WTC11 (cell line): ENCODE data around the gene FBN2. TPM values are rescaled to one million over a fixed set of nuclear protein-coding genes. Genes with fewer than 3 reads are reported as not detected.

ENCODE experiments used
- ATAC-seq: fragments of 200-7000 bp; cut with Tn5 transposase; 2 replicates; pipeline ENCODE4 v1.10.0; 2021; ENCODE audit warnings: mild to moderate bottlenecking, moderate library complexity
- CTCF ChIA-PET: fragments of 300-600 bp; sonication (Branson Sonifier 250); formaldehyde crosslinking; loops from one replicate; lab custom pipeline; 2021; ENCODE audit warnings: antibody characterized with exemption; lab: Charles Lee
- POLR2A ChIA-PET: fragments of 350-600 bp; sonication (Branson Sonifier 250); formaldehyde crosslinking; loops from one replicate; lab custom pipeline; 2021; ENCODE audit warnings: antibody characterized with exemption; lab: Charles Lee
- DNase-seq: peaks from one replicate; pipeline ENCODE4 v3.0.0; 2021; ENCODE audit warnings: low spot score
- H3K27ac Mint-ChIP-seq: 2 replicates; pipeline ENCODE4 v1.8.0; 2021; ENCODE audit warnings: mixed read lengths
- H3K27me3 Mint-ChIP-seq: 2 replicates; pipeline ENCODE4 v1.8.0; 2021; ENCODE audit warnings: low read depth, mild to moderate bottlenecking, moderate library complexity, mixed read lengths
- H3K36me3 Mint-ChIP-seq: 2 replicates; pipeline ENCODE4 v1.8.0; 2021; ENCODE audit warnings: mixed read lengths
- H3K4me1 Mint-ChIP-seq: 2 replicates; pipeline ENCODE4 v1.8.0; 2022; ENCODE audit warnings: mixed read lengths
- H3K4me3 Mint-ChIP-seq: 2 replicates; pipeline ENCODE4 v1.8.0; 2021; ENCODE audit warnings: mild to moderate bottlenecking, moderate library complexity, mixed read lengths
- H3K9me3 Mint-ChIP-seq: 2 replicates; pipeline ENCODE4 v1.8.0; 2021; ENCODE audit warnings: mixed read lengths
- ATF1 ChIP-seq: sonication (generic); formaldehyde crosslinking; IDR thresholded peaks from 2 replicates; pipeline ENCODE4 v1.8.1; 2023; ENCODE audit warnings: mild to moderate bottlenecking, moderate library complexity, missing genetic modification reagents
- CREB1 ChIP-seq: sonication (generic); formaldehyde crosslinking; IDR thresholded peaks from 2 replicates; pipeline ENCODE4 v1.8.0; 2023; ENCODE audit warnings: mild to moderate bottlenecking, missing genetic modification reagents
- ELF4 ChIP-seq: sonication (generic); formaldehyde crosslinking; IDR thresholded peaks from 2 replicates; pipeline ENCODE4 v1.8.1; 2022; ENCODE audit warnings: low read depth, mild to moderate bottlenecking, moderate library complexity, missing genetic modification reagents
- EMX1 ChIP-seq: fragments of 250-450 bp; sonication (Bioruptor Pico); IDR thresholded peaks from 2 replicates; pipeline ENCODE4 v1.8.0; 2021; ENCODE audit warnings: mild to moderate bottlenecking
- ETV6 ChIP-seq: sonication (generic); formaldehyde crosslinking; IDR thresholded peaks from 2 replicates; pipeline ENCODE4 v1.8.1; 2022; ENCODE audit warnings: mild to moderate bottlenecking, missing genetic modification reagents
- FOXK1 ChIP-seq: sonication (generic); formaldehyde crosslinking; IDR thresholded peaks from 2 replicates; pipeline ENCODE4 v1.8.0; 2022; ENCODE audit warnings: mild to moderate bottlenecking, moderate library complexity, missing genetic modification reagents
- GRHL2 ChIP-seq: fragments of 250-450 bp; sonication (Bioruptor Pico); IDR thresholded peaks from 2 replicates; pipeline ENCODE4 v1.8.0; 2022; ENCODE audit warnings: mild to moderate bottlenecking, moderate library complexity; ENCODE audit not compliant: insufficient replicate concordance, severe bottlenecking
- JAZF1 ChIP-seq: fragments of 250-450 bp; sonication (Bioruptor Pico); IDR thresholded peaks from 2 replicates; pipeline ENCODE4 v1.9.0; 2021; ENCODE audit warnings: moderate library complexity, mild to moderate bottlenecking, inconsistent platforms
- NFYB ChIP-seq: sonication (generic); formaldehyde crosslinking; conservative IDR thresholded peaks from 2 replicates; pipeline ENCODE4 v1.8.0; 2022; ENCODE audit warnings: low read depth, missing genetic modification reagents
- SOX15 ChIP-seq: fragments of 250-450 bp; sonication (Bioruptor Pico); IDR thresholded peaks from 2 replicates; pipeline ENCODE4 v1.9.0; 2021; ENCODE audit warnings: mild to moderate bottlenecking
- ZBTB21 ChIP-seq: sonication (generic); formaldehyde crosslinking; IDR thresholded peaks from 2 replicates; pipeline ENCODE4 v1.8.1; 2023; ENCODE audit warnings: mild to moderate bottlenecking, missing genetic modification reagents, borderline replicate concordance
- ZNF423 ChIP-seq: fragments of 250-450 bp; sonication (Bioruptor Pico); IDR thresholded peaks from 2 replicates; pipeline ENCODE4 v2.1.2; 2022; ENCODE audit warnings: mild to moderate bottlenecking, moderate library complexity
- total RNA-seq: library from RNA; stranded (reverse); gene quantifications from 3 replicates; pipeline ENCODE4 v1.2.3, GENCODE V29; 2021
- TF ChIP-seq, protein P1 (sequence below): sonication (generic); formaldehyde crosslinking; IDR thresholded peaks from 2 replicates; pipeline ENCODE4 v1.8.1; 2022; ENCODE audit warnings: low read depth, mild to moderate bottlenecking, moderate library complexity, missing genetic modification reagents, borderline replicate concordance
- TF ChIP-seq, protein P2 (sequence below): sonication (generic); formaldehyde crosslinking; IDR thresholded peaks from 2 replicates; pipeline ENCODE4 v1.8.1; 2023; ENCODE audit warnings: mild to moderate bottlenecking, moderate library complexity, missing genetic modification reagents
- TF ChIP-seq, protein P3 (sequence below): sonication (generic); formaldehyde crosslinking; IDR thresholded peaks from 2 replicates; pipeline ENCODE4 v1.8.1; 2022; ENCODE audit warnings: missing genetic modification reagents, borderline replicate concordance
- TF ChIP-seq, protein P4 (sequence below): sonication (generic); formaldehyde crosslinking; IDR thresholded peaks from 2 replicates; pipeline ENCODE4 v1.8.1; 2022; ENCODE audit warnings: low read depth, missing genetic modification reagents, borderline replicate concordance
- TF ChIP-seq, protein P5 (sequence below): sonication (generic); formaldehyde crosslinking; conservative IDR thresholded peaks from 2 replicates; pipeline ENCODE4 v1.8.1; 2023; ENCODE audit warnings: mild to moderate bottlenecking, low read depth, missing genetic modification reagents, moderate library complexity

The FBN2 gene
- total RNA-seq, 1 experiment from 2014 or later: 56.7 TPM

DNA sequence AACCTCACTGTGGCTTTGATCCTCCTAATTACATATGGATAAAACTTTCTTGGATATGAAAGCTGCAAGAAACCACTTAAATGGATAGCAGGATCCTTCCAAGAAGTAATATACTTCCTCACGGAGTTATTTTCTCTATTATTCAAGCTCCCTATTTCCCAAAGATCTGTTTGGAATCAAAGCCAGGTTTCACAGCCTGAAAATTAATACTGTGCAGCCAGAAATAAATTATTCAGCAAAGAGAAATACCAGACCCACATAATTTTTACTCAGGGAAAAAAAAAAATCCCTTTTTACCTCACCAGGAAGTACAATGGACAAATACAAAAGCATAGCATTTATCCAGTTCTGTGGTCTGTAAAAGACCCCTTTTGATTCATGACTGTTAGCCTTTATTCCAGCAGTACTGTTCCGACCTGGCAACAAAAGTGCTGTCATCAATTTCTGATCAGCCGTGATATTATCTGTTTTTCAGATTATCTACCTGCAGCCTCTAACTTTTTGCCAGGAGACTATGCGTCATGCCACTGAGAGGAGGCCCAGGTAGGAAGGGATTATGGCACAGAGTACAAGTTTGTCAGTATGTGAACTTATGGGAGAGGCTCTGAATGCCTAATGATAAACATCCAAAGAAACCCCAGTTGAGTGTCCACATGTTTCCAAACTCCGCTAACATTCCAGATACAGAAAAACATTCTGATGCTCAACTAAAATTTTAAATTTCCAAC lies 57.0 kb downstream of the FBN2 start:
- Mint-ChIP-seq H3K4me3 (no peak overlapping the region), H3K4me1 (no peaks in the 10 kb centered on the region), H3K27ac (no peak overlapping the region), H3K9me3 (no peaks in the 10 kb centered on the region), H3K27me3 (no peaks in the 10 kb centered on the region), H3K36me3 (no peaks in the 10 kb centered on the region)
- no peak for ATAC-seq
- ChIA-PET POLR2A (no interaction called here), CTCF (no interaction called here)
- no peak for DNase-seq
- TF ChIP-seq ATF1 (no peak), FOXK1 (CRISPR knock-in tag) (no peak), ETV6 (CRISPR knock-in tag) (no peak), ZBTB21 (CRISPR knock-in tag) (no peak), GRHL2 (no peak), ZNF423 (no peak)
- TF ChIP-seq, protein P1, sequence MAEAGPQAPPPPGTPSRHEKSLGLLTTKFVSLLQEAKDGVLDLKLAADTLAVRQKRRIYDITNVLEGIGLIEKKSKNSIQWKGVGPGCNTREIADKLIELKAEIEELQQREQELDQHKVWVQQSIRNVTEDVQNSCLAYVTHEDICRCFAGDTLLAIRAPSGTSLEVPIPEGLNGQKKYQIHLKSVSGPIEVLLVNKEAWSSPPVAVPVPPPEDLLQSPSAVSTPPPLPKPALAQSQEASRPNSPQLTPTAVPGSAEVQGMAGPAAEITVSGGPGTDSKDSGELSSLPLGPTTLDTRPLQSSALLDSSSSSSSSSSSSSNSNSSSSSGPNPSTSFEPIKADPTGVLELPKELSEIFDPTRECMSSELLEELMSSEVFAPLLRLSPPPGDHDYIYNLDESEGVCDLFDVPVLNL (CRISPR knock-in tag): no peak
- TF ChIP-seq, protein P2, sequence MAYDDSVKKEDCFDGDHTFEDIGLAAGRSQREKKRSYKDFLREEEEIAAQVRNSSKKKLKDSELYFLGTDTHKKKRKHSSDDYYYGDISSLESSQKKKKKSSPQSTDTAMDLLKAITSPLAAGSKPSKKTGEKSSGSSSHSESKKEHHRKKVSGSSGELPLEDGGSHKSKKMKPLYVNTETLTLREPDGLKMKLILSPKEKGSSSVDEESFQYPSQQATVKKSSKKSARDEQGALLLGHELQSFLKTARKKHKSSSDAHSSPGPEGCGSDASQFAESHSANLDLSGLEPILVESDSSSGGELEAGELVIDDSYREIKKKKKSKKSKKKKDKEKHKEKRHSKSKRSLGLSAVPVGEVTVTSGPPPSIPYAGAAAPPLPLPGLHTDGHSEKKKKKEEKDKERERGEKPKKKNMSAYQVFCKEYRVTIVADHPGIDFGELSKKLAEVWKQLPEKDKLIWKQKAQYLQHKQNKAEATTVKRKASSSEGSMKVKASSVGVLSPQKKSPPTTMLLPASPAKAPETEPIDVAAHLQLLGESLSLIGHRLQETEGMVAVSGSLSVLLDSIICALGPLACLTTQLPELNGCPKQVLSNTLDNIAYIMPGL (CRISPR knock-in tag): no peak
- TF ChIP-seq, protein P3, sequence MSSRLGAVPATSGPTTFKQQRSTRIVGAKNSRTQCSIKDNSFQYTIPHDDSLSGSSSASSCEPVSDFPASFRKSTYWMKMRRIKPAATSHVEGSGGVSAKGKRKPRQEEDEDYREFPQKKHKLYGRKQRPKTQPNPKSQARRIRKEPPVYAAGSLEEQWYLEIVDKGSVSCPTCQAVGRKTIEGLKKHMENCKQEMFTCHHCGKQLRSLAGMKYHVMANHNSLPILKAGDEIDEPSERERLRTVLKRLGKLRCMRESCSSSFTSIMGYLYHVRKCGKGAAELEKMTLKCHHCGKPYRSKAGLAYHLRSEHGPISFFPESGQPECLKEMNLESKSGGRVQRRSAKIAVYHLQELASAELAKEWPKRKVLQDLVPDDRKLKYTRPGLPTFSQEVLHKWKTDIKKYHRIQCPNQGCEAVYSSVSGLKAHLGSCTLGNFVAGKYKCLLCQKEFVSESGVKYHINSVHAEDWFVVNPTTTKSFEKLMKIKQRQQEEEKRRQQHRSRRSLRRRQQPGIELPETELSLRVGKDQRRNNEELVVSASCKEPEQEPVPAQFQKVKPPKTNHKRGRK (CRISPR knock-in tag): no peak

DNA sequence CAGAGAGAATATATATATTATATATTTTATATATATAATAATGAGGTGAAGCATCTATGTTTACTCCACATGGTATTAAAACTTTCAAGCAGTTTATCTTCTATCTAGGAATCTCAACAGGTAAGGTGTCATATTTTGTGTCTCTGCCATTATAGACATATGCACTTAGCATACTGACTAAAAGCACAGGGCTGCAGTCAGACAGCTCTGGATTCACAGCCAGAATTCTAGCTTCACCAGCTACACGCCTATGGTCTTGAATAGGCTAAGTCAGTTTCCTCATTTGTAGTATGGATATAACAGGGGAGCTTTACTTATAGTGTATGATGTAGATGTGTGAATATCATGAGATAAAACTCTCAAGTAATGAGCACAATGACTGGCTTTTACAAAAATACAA lies 57.9 kb downstream of the FBN2 start:
- no peak overlapping the region for H3K4me3 Mint-ChIP-seq
- H3K9me3 Mint-ChIP-seq: no peaks in the 10 kb centered on the region
- no peaks in the 10 kb centered on the region for H3K36me3 Mint-ChIP-seq
- CTCF ChIA-PET: no interaction called here
- no peak for ATAC-seq
- no peak for TF ChIP-seq SOX15 (CRISPR knock-in tag)
- no peak for TF ChIP-seq EMX1 (CRISPR knock-in tag)
- TF ChIP-seq, protein P4, sequence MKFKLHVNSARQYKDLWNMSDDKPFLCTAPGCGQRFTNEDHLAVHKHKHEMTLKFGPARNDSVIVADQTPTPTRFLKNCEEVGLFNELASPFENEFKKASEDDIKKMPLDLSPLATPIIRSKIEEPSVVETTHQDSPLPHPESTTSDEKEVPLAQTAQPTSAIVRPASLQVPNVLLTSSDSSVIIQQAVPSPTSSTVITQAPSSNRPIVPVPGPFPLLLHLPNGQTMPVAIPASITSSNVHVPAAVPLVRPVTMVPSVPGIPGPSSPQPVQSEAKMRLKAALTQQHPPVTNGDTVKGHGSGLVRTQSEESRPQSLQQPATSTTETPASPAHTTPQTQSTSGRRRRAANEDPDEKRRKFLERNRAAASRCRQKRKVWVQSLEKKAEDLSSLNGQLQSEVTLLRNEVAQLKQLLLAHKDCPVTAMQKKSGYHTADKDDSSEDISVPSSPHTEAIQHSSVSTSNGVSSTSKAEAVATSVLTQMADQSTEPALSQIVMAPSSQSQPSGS (CRISPR knock-in tag): no peak
- TF ChIP-seq ELF4: no peak
- TF ChIP-seq NFYB (CRISPR knock-in tag): no peak
- TF ChIP-seq GRHL2: no peak
- TF ChIP-seq, protein P5, sequence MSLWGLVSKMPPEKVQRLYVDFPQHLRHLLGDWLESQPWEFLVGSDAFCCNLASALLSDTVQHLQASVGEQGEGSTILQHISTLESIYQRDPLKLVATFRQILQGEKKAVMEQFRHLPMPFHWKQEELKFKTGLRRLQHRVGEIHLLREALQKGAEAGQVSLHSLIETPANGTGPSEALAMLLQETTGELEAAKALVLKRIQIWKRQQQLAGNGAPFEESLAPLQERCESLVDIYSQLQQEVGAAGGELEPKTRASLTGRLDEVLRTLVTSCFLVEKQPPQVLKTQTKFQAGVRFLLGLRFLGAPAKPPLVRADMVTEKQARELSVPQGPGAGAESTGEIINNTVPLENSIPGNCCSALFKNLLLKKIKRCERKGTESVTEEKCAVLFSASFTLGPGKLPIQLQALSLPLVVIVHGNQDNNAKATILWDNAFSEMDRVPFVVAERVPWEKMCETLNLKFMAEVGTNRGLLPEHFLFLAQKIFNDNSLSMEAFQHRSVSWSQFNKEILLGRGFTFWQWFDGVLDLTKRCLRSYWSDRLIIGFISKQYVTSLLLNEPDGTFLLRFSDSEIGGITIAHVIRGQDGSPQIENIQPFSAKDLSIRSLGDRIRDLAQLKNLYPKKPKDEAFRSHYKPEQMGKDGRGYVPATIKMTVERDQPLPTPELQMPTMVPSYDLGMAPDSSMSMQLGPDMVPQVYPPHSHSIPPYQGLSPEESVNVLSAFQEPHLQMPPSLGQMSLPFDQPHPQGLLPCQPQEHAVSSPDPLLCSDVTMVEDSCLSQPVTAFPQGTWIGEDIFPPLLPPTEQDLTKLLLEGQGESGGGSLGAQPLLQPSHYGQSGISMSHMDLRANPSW (CRISPR knock-in tag): no peak
- TF ChIP-seq JAZF1 (CRISPR knock-in tag): no peak
- no peak for TF ChIP-seq CREB1
- TF ChIP-seq, all 79 proteins: peak for 0
- POLR2A ChIA-PET: no interaction called here
- no peak for DNase-seq
- Mint-ChIP-seq H3K27ac (no peak overlapping the region), H3K27me3 (no peaks in the 10 kb centered on the region), H3K4me1 (no peaks in the 10 kb centered on the region)
